Measurements from ENCODE around the gene AGXT.

The AGXT gene

GRCh38 chr2:240886678-240887609, 18.3 kb downstream of the AGXT start:
- no peak for DNase-seq

- DNase-seq, result no peak
Observed at GRCh38 chr2:240887631-240888030, 19.0 kb downstream of the AGXT start.

- no peak for DNase-seq
Observed at GRCh38 chr2:240888130-240888889, 19.7 kb downstream of the AGXT start.

- no peak for DNase-seq
Observed at GRCh38 chr2:240888890-240889573, 20.4 kb downstream of the AGXT start.

- no peak for DNase-seq
Observed at GRCh38 chr2:240889601-240890560, 21.3 kb downstream of the AGXT start.

- DNase-seq, result no peak
Observed at GRCh38 chr2:240890691-240891090, 22.1 kb downstream of the AGXT start.

GRCh38 chr2:240891492-240892340, 23.1 kb downstream of the AGXT start:
- no peak for DNase-seq

GRCh38 chr2:240892356-240892755, 23.7 kb downstream of the AGXT start:
- no peak for DNase-seq

- no peak for DNase-seq
Observed at GRCh38 chr2:240892925-240893324, 24.3 kb downstream of the AGXT start.

- DNase-seq, result peak; percentile 73
Observed at GRCh38 chr2:240893363-240893844, 24.8 kb downstream of the AGXT start.

- DNase-seq, result no peak
Observed at GRCh38 chr2:240894006-240894405, 25.4 kb downstream of the AGXT start.

GRCh38 chr2:240894836-240895558, 26.4 kb downstream of the AGXT start:
- DNase-seq, result no peak

GRCh38 chr2:240895656-240896388, 27.2 kb downstream of the AGXT start, which contains the start of gene MAB21L4:
Gene MAB21L4 (minus strand): TSS chr2:240896156. CDS start chr2:240895997, 159 bp downstream.
- DNase-seq, result no peak

GRCh38 chr2:240896394-240896793, 27.8 kb downstream of the AGXT start:
- no peak for DNase-seq

- no peak for DNase-seq
Observed at GRCh38 chr2:240896871-240897692, 28.5 kb downstream of the AGXT start.

- no peak for DNase-seq
Observed at GRCh38 chr2:240898108-240898730, 29.6 kb downstream of the AGXT start.

- no peak for DNase-seq
Observed at GRCh38 chr2:240898731-240899467, 30.3 kb downstream of the AGXT start.

All from stimulated activated CD4-positive, alpha-beta T cell treated with anti-CD3 and anti-CD28 coated beads, Interleukin-4, amount 100 ng/mL, for 1 hour (primary cell).